Ascending aorta (tissue), 2 donors: ENCODE results near the gene RFTN1. TPM values are rescaled to one million over a fixed set of nuclear protein-coding genes. Genes with fewer than 3 reads are reported as not detected.
A peak's percentile ranks its signal among the peaks of the same experiment; 100 is the strongest.

Experiments used
- DNase-seq, 2 donors: peaks; one replicate each; pipeline ENCODE4 v3.0.0-alpha.2; 2019; ENCODE audit warnings: low spot score in 2 of 2
- H3K27ac ChIP-seq, 2 donors: fragments of 200-600 bp; sonication (generic); one replicate each; pipeline ENCODE4 v1.5.1; 2016 to 2017; ENCODE audit warnings: mild to moderate bottlenecking in 1 of 2
- H3K27me3 ChIP-seq: fragments of 200-600 bp; sonication (generic); one replicate; pipeline ENCODE4 v1.5.1; 2017
- H3K36me3 ChIP-seq, 2 donors: fragments of 200-600 bp; sonication (generic); one replicate each; pipeline ENCODE4 v1.5.1; 2016
- H3K4me1 ChIP-seq, 2 donors: fragments of 200-600 bp; sonication (generic); one replicate each; pipeline ENCODE4 v1.5.1; 2016 to 2017; ENCODE audit warnings: mild to moderate bottlenecking in 1 of 2
- H3K4me3 ChIP-seq, 2 donors: fragments of 200-600 bp; sonication (generic); one replicate each; pipeline ENCODE4 v1.5.1; 2016 to 2017; ENCODE audit warnings: mild to moderate bottlenecking in 1 of 2
- H3K9me3 ChIP-seq, 2 donors: fragments of 200-600 bp; sonication (generic); one replicate each; pipeline ENCODE4 v1.5.1; 2016
- CTCF ChIP-seq, 3 experiments: fragments of 200-600 bp in 2 of 3; fragments of 450-650 bp in 1 of 3; sonication (generic) in 2 of 3; IDR thresholded peaks; one replicate each; pipeline ENCODE4 v1.5.1; 2016 to 2019; ENCODE audit warnings: antibody characterized with exemption in 3 of 3, mild to moderate bottlenecking in 1 of 3, moderate library complexity in 1 of 3
- intact Hi-C: fragments of 100-400 bp; cut with DNase I; formaldehyde crosslinking; loops from one replicate; pipeline ENCODE4 v1.15.1; 2023
- total RNA-seq: library from RNA; depleted of rRNA; stranded (reverse); fragments of >200 nt; gene quantifications from one replicate; pipeline ENCODE4 v1.1.0, GENCODE V29; 2016

RFTN1 gene
- total RNA-seq, 1 donor from 2014 or later, result 72.6 TPM

DNA sequence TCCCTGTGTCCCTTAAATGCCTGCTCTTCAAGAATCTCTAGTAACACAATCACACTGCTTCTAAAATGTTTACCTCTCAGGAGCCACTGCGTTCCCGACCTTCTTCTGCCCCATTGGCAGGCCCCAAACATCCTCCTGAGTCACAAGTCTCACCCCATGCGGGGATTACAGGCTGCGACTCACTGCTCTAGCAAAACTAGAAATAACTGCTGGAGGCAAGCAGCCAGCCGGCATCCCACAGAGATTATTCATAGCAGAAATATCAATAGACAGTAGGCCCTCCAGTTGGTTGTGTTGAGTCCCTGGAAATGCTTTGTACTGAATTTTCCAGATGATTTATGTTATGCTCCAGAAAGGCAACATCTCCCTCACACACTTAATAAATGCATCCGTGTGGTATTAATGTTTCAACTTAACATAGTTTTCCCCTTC is 64.8 kb downstream of the RFTN1 start:
- DNase-seq, result peak; percentile 43 to 95
- Histone ChIP-seq H3K9me3 (no peaks in the 10 kb centered on the region), H3K27me3 (no peaks in the 10 kb centered on the region), H3K4me3 (peak overlapping the region in 1 of 2 donors; percentile 21), H3K27ac (peak overlapping the region; percentile 69 to 84), H3K36me3 (no peaks in the 10 kb centered on the region), H3K4me1 (peaks cover 10 to 35% of the 10 kb centered on the region in 2 donors)
- intact Hi-C loops, result loop anchor here (5.0 kb wide), 3 partner anchors 46 to 106 kb away; partner anchors contain the start of gene RFTN1
- no peak for TF ChIP-seq CTCF (IDR thresholded peaks at IDR 0.05)

GRCh38 chr3:16447135-16447534 is 66.4 kb downstream of the RFTN1 start:
- Histone ChIP-seq H3K27ac (peak overlapping the region; percentile 69 to 84), H3K4me1 (peaks cover 10 to 36% of the 10 kb centered on the region in 2 donors)
- intact Hi-C loops, result loop anchor here (5.0 kb wide), 3 partner anchors 45 to 105 kb away; partner anchors contain the start of gene RFTN1

GRCh38 chr3:16444344-16444743 is 69.2 kb downstream of the RFTN1 start:
- no peak overlapping the region for H3K27ac ChIP-seq
- DNase-seq, result no peak
- TF ChIP-seq CTCF (IDR thresholded peaks at IDR 0.05), result no peak
- H3K27me3 ChIP-seq, result no peaks in the 10 kb centered on the region
- peaks cover 7 to 42% of the 10 kb centered on the region in 2 donors for H3K4me1 ChIP-seq
- intact Hi-C loops, result no loop called here
- no peaks in the 10 kb centered on the region for H3K36me3 ChIP-seq
- no peak overlapping the region for H3K4me3 ChIP-seq
- no peaks in the 10 kb centered on the region for H3K9me3 ChIP-seq

More at GRCh38 chr3:16447135-16447534, 66.4 kb downstream of the RFTN1 start:
- no peak for TF ChIP-seq CTCF (IDR thresholded peaks at IDR 0.05)
- Histone ChIP-seq H3K4me3 (no peak overlapping the region), H3K9me3 (no peaks in the 10 kb centered on the region), H3K36me3 (no peaks in the 10 kb centered on the region), H3K27me3 (no peaks in the 10 kb centered on the region)
- DNase-seq, result no peak

GRCh38 chr3:16442730-16443129 is 70.8 kb downstream of the RFTN1 start:
- Histone ChIP-seq H3K9me3 (no peaks in the 10 kb centered on the region), H3K27ac (no peak overlapping the region), H3K4me3 (no peak overlapping the region), H3K27me3 (no peaks in the 10 kb centered on the region), H3K36me3 (no peaks in the 10 kb centered on the region), H3K4me1 (peaks cover 6 to 40% of the 10 kb centered on the region in 2 donors)
- intact Hi-C loops, result no loop called here
- no peak for TF ChIP-seq CTCF (IDR thresholded peaks at IDR 0.05)
- no peak for DNase-seq

- intact Hi-C loops, result no loop called here
- no peaks in the 10 kb centered on the region for H3K27me3 ChIP-seq
- peak overlapping the region in 1 of 2 donors; percentile 1 for H3K4me3 ChIP-seq
- no peaks in the 10 kb centered on the region for H3K36me3 ChIP-seq
- no peak for TF ChIP-seq CTCF (IDR thresholded peaks at IDR 0.05)
- H3K4me1 ChIP-seq, result peaks cover 6 to 40% of the 10 kb centered on the region in 2 donors
- DNase-seq, result no peak
- no peaks in the 10 kb centered on the region for H3K9me3 ChIP-seq
- H3K27ac ChIP-seq, result peak overlapping the region; percentile 31 to 73
Observed at GRCh38 chr3:16441371-16441875, 72.1 kb downstream of the RFTN1 start.
